Urinary bladder (tissue), 4 donors: Measurements from ENCODE around the gene IER5. TPM values are rescaled to one million over a fixed set of nuclear protein-coding genes. Genes with fewer than 3 reads are reported as not detected.
"Not testable (repeated sequence)": the region's sequence is repeated elsewhere in the genome, so short reads cannot be mapped to it uniquely, and the experiment has no call there.

ENCODE experiments used
- DNase-seq: peaks from one replicate; pipeline ENCODE4 v3.0.0-alpha.2; 2015; ENCODE audit errors: extremely low spot score
- H3K27ac ChIP-seq: one replicate; pipeline ENCODE4 v1.5.1; 2013; ENCODE audit warnings: low read depth, mild to moderate bottlenecking, moderate library complexity
- H3K36me3 ChIP-seq: one replicate; pipeline ENCODE4 v1.6.1; 2013; ENCODE audit warnings: mild to moderate bottlenecking, moderate library complexity; ENCODE audit not compliant: insufficient read depth
- H3K4me1 ChIP-seq: one replicate; pipeline ENCODE4 v1.6.1; 2013; ENCODE audit warnings: mild to moderate bottlenecking, moderate library complexity; ENCODE audit not compliant: insufficient read depth
- H3K4me3 ChIP-seq: one replicate; pipeline ENCODE4 v1.5.1; 2013; ENCODE audit warnings: low read depth, low read length
- WGBS: extraction: QIAGEN DNeasy Blood & Tissue Kit; methylation state at CpG from one replicate; pipeline ENCODE4 v1.1.7; 2013; 5-methylcytosine and 5-hydroxymethylcytosine counted together
- polyA plus RNA-seq: library from polyadenylated mRNA; stranded (reverse); fragments of 200-250 nt; gene quantifications from one replicate; pipeline ENCODE4 v1.2.3, GENCODE V29; 2013
- total RNA-seq: library from RNA; depleted of rRNA; stranded (reverse); fragments of >200 nt; gene quantifications from one replicate; pipeline ENCODE4 v1.2.3, GENCODE V29; 2014
- donor health status: healthy with polysubstance abuse.
- donor health status: healthy.

Gene IER5
- total and polyA plus RNA-seq, 2 donors = 9.0 to 12.7 TPM

- no peaks in the 10 kb centered on the region for H3K36me3 ChIP-seq
- no peak for DNase-seq
- H3K4me1 ChIP-seq = no peaks in the 10 kb centered on the region
- peak overlapping the region; percentile 6 for H3K27ac ChIP-seq
- H3K4me3 ChIP-seq = no peak overlapping the region
- 73% methylated on average over 6 of the region's 6 CpGs for WGBS
Measured at GRCh38 chr1:181106479-181106878, 18.0 kb downstream of the IER5 start.

GRCh38 chr1:181107711-181108110, 19.2 kb downstream of the IER5 start:
- H3K36me3 ChIP-seq = no peaks in the 10 kb centered on the region
- WGBS = 24% methylated on average over 2 of the region's 2 CpGs
- no peak overlapping the region for H3K4me3 ChIP-seq
- H3K27ac ChIP-seq = no peak overlapping the region
- no peaks in the 10 kb centered on the region for H3K4me1 ChIP-seq
- DNase-seq = no peak

DNA sequence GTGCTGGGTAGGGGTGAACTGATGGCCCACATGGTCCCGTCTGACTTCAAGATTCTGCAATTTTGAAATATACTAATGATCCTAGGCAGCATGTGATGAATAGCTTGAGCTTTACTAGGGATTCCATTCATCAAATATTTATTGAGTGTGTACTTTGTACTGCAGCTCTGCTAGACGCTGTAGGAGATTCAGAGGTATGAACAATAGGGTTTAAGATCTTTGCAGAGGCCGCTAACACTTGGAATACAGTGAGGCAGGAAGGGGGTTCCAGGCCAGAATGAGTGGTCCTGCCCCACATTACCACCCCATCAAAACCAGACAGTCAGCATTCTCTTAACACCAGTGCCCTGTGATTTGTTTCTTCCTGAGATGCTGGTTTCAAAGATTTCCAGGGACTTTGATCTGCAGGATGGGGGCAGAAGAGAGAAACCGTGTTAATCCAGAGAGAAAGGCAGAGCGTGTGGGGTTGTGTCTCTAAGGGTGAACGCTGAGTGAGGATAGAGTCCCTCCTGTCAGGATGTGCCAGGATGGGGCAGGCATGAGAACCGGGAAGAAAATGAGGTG, 19.9 kb downstream of the IER5 start:
- Histone ChIP-seq H3K27ac (no peak overlapping the region), H3K4me1 (no peaks in the 10 kb centered on the region), H3K36me3 (no peaks in the 10 kb centered on the region), H3K4me3 (no peak overlapping the region)
- WGBS = 77% methylated on average over 7 of the region's 7 CpGs
- no peak for DNase-seq

DNA sequence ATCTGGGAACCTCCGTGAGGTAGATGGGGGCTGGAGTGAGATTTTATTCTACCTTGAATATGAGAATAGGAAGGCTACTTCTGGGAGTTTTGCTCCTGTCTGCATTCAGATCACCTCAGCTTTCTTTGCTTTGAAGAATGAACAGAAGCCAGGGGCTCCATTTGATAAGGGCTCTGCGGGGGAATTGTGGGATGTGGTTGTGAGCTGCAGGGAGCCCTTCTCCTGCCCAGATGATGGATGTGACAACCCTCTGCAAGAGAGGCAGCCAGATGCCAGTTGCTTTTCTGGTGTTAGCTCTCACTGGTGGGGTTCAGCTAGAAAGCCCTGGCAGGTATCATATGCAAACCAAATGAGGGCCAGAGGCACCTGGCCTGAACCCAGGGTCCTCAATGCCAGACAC, 21.5 kb downstream of the IER5 start:
- H3K4me1 ChIP-seq = no peaks in the 10 kb centered on the region
- DNase-seq = no peak
- no peak overlapping the region for H3K27ac ChIP-seq
- WGBS = 86% methylated on average over 2 of the region's 2 CpGs
- no peak overlapping the region for H3K4me3 ChIP-seq
- no peaks in the 10 kb centered on the region for H3K36me3 ChIP-seq

GRCh38 chr1:181111559-181111958, 23.1 kb downstream of the IER5 start:
- no peaks in the 10 kb centered on the region for H3K36me3 ChIP-seq
- H3K4me3 ChIP-seq = no peak overlapping the region
- peak overlapping the region; percentile 34 for H3K27ac ChIP-seq
- WGBS = 87% methylated on average over 3 of the region's 3 CpGs
- no peaks in the 10 kb centered on the region for H3K4me1 ChIP-seq
- no peak for DNase-seq

DNA sequence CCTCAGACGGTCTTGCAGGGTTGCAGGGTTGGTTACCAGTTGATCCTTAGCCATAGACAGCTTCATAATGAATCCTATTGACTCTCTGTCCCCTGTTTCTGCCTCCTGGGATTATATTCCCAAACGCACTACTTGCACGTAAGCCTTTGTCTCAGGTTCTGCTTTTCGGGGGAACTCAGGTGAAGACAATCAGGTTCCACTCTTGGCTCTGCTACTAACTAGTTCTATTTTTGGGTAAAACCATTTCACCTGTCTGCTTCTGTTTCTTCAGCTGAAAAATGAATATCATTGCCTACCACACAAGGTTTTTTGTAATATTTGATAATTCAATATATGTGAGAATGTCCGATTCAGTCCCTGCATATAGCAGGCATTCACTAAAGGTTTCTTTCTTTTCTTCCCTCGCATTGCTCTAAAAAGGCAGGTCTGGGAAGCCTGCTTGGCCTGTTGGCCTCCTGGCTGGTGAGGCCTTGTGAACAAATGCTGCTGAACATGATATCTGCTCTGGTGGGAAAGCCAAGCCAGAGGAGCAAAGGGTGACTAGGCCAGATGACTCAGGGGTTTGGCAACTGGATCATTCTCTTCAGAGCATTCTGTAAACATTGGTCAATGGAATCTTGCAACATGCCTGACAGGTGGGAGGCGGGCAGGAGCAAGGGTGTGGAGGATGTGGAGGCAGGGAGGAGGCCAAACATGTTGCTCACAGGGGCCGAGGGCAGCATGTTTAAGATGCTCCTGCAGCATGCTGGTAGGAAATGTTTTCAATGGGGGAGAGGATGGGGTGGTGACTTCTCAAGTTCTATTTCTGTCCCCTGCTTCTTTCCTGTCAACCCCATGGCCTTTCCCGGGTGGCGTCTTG, 23.8 kb downstream of the IER5 start:
- Histone ChIP-seq H3K4me1 (no peaks in the 10 kb centered on the region), H3K4me3 (no peak overlapping the region), H3K27ac (peak overlapping the region; percentile 34), H3K36me3 (no peaks in the 10 kb centered on the region)
- no peak for DNase-seq
- WGBS = 72% methylated on average over 10 of the region's 10 CpGs

GRCh38 chr1:181113059-181113641, 24.6 kb downstream of the IER5 start:
- 48% methylated on average over 6 of the region's 6 CpGs for WGBS
- Histone ChIP-seq H3K36me3 (no peaks in the 10 kb centered on the region), H3K27ac (no peak overlapping the region), H3K4me3 (no peak overlapping the region), H3K4me1 (no peaks in the 10 kb centered on the region)
- DNase-seq = no peak

DNA sequence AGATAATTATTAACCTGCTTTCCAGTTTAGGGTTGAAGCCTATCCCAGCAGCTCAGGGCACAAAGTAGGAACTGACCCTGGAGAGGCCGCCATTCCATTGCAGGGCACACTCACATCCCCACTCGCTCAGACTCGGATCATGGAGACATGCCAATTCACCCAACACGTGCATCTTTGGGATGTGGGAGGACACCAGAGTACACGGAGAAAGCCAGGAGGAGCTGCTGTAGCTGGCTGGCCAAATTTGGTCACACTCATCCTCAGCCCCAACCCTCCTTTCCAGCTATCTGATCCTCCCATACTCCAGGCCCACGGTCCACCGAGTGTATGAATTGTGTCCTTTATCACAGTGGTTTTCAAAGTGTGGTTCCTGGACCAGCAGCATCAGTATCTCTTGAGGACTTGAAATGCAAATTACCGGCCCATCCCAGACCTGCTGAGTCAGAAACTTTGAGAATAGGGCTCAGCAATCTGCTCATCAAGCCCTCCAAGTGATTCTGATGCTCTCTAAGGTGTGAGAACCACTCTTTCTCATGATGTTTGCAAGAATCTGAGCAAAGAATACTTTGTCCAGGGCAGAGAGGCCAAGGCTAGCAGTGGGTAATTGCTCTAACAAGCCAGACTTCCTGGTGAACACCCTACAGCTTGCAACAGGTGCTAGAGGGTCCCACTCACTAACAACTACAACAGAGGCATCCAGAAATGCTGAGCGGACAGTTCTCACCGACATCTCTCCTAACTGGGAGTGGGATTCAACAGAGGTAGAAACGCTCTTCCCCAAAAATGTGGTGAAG, 26.3 kb downstream of the IER5 start:
- H3K36me3 ChIP-seq = no peaks in the 10 kb centered on the region
- no peak overlapping the region for H3K27ac ChIP-seq
- WGBS = 72% methylated on average over 11 of the region's 11 CpGs
- H3K4me3 ChIP-seq = no peak overlapping the region
- H3K4me1 ChIP-seq = peaks cover 2% of the 10 kb centered on the region
- DNase-seq = no peak

DNA sequence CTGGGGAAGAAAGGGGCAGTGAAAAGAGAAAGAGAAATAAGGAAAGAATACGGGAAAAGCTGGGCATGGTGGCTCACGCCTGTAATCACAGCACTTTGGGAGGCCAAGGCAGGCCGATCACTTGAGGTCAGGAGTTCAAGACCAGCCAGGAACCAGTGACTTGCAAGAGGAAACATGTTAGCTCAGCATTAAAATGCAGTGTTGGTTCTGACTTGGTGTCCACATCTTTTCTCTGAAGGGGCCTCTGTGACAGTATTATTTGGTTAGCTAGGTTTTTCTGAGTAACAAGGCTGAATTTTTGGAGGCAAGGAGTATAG, 26.8 kb downstream of the IER5 start:
- 95% methylated on average over 3 of the region's 3 CpGs for WGBS
- DNase-seq = no peak
- H3K4me1 ChIP-seq = peaks cover 2% of the 10 kb centered on the region
- no peak overlapping the region for H3K4me3 ChIP-seq
- no peak overlapping the region for H3K27ac ChIP-seq
- no peaks in the 10 kb centered on the region for H3K36me3 ChIP-seq

- H3K4me3 ChIP-seq, H3K36me3 ChIP-seq, H3K4me1 ChIP-seq, DNase-seq, H3K27ac ChIP-seq: not testable (repeated sequence)
- WGBS = 98% methylated on average over 9 of the region's 9 CpGs
Measured at GRCh38 chr1:181115971-181116370, 27.5 kb downstream of the IER5 start.

GRCh38 chr1:181116819-181117390, 28.4 kb downstream of the IER5 start:
- DNase-seq = no peak
- H3K4me1 ChIP-seq = peaks cover 2% of the 10 kb centered on the region
- H3K36me3 ChIP-seq = no peaks in the 10 kb centered on the region
- H3K4me3 ChIP-seq = no peak overlapping the region
- 87% methylated on average over 3 of the region's 3 CpGs for WGBS
- H3K27ac ChIP-seq = no peak overlapping the region

GRCh38 chr1:181117648-181118449, 29.3 kb downstream of the IER5 start:
- Histone ChIP-seq H3K27ac (no peak overlapping the region), H3K4me3 (no peak overlapping the region), H3K4me1 (peaks cover 2% of the 10 kb centered on the region), H3K36me3 (no peaks in the 10 kb centered on the region)
- DNase-seq = no peak
- WGBS = 63% methylated on average over 9 of the region's 9 CpGs
